HG02870 (cell line): Measurements from ENCODE around the gene SP1.
"Not testable (repeated sequence)": the region's sequence is repeated elsewhere in the genome, so short reads cannot be mapped to it uniquely, and the experiment has no call there.

ENCODE experiments used
- ATAC-seq: cut with Tn5 transposase; IDR thresholded peaks from one replicate; pipeline ENCODE4 v1.9.1; 2021; ENCODE audit warnings: mild to moderate bottlenecking, moderate library complexity; ENCODE audit not compliant: unreplicated experiment

Gene SP1

DNA sequence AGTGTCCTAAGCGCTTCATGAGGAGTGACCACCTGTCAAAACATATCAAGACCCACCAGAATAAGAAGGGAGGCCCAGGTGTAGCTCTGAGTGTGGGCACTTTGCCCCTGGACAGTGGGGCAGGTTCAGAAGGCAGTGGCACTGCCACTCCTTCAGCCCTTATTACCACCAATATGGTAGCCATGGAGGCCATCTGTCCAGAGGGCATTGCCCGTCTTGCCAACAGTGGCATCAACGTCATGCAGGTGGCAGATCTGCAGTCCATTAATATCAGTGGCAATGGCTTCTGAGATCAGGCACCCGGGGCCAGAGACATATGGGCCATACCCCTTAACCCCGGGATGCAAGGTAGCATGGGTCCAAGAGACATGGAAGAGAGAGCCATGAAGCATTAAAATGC lies 31.0 kb downstream of the SP1 start:
- ATAC-seq, result no peak

DNA sequence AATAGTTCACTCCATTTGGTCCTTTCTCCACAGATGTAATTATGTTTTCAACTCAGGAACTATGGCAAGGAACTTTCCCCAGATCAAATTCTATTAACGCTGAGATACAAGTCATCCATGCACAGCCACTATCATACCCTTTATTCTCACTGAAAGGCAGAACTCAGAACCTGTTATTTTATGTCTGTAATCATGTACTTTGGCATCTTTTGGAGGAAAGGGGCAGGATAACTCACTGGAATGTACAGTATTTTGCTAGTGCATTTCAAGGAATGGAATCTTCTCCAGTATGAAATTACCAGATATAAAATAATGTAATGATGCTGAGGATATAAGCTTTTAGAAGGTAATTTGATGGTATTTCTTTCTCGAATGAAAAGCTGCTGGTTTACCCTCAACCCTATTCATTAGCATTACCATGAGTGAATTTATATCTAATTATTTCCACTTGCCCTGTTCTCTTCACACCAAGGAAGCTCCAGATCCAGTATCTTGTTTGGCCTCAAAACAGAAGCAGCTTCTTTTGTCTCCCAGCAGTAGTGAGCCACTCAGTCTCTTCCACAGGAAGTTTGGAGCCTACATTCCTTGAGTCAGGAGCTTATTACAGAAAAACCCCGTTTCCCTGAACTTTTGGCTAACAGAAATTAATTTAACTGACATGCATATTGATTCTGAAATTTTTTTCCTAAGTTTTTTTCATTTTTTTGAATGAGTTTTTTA lies 33.7 kb downstream of the SP1 start:
- ATAC-seq, result no peak

DNA sequence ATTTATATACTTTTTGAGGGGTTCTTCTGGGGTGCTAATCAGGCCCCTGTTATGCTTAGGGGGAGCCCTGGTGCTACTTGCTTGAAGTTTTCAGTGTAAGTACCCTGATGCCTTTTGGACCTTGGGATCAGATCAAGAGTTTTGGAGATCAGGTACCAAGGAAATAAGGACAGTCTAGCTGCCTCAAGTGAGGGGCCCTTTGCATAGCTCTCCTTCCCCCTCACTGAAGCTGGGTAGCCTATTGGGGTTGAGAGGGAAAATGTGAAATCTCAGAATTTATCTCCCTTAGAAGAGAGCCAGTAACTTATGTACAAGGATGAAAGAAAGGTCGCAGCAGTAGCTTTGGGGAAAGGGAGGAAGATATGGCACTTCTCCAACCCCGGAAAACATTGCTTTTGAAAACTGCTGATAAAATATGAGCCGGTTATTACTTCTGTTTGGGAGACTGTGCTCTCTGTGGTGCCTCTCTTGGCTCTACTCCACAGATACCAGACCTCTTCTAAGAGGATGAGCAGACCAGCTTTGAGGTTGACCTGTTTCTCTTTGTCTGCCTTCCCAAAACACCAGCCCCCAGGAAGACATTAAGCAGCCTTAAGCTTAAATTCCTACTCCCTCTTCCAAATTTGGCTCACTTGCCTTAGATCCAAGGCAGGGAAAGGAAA lies 34.9 kb downstream of the SP1 start:
- no peak for ATAC-seq

DNA sequence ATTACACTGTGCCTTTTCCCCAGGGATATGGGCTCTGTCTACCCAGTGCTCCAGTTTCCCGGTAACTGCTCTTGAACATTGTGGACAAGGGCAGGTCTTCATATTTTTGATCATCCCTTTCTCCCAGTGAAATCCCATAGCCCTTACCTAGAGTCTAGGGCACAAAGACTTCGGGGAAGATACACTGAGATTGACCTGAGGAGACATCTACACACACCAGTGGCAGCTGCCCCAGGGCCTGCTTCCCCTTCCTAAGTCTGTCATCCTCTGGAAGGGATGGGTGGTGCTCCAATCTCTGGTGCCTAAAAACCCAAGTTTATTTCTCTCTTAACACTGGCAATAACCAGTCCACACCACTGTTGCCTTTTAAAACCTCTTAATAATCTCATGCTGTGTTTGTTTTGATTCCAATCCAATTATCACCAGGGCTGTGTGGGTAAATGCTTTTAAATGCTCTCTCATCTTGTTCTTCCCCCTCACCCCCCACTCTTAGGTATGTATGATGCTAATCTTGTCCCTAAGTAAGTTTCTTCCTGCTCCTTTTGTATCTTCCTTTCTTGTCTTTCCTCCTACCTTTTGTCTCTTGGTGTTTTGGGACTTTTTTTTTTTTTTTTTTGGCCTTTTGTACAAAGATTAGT lies 35.9 kb downstream of the SP1 start:
- not testable (repeated sequence) for ATAC-seq

DNA sequence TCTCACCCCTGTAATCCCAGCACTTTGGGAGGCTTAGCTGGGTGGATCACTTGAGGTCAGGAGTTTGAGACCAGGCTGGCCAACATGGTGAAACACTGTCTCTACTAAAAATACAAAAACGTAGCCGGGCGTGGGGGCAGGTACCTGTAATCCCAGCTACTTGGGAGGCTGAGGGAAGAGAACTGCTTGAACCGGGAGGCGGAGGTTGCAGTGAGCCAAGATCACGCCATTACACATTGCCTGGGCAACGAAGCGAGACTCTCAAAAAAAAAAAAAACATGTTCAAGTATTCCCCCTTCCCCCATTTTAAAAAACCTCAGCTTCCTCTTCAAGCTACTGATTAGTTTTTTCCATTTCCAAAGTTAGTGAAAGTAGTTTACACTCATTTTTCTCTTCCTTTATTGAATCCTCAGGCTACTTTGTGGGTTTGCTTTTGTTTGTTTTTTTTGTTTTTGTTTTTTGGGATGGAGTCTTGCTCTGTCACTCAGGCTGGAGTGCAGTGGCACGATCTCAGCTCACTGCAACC lies 37.4 kb downstream of the SP1 start:
- not testable (repeated sequence) for ATAC-seq

DNA sequence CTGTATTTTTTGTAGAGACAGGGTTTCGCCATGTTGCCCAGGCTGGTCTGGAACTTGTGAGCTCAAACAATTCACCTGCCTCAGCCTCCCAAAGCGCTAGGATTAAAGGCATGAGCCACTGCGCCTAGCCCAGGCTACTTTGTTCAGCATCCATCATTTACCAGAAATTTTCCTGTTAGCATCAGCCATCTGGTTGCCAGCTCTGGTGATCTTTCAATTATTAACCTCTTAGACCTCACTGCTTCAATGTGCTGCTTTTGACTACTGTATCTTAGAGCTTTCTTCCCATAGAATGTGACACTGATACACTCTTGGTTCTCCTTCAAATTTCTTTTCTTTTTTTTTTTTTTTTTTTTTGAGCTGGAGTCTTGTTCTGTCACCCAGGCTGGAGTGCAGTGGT lies 38.2 kb downstream of the SP1 start:
- ATAC-seq, result no peak

DNA sequence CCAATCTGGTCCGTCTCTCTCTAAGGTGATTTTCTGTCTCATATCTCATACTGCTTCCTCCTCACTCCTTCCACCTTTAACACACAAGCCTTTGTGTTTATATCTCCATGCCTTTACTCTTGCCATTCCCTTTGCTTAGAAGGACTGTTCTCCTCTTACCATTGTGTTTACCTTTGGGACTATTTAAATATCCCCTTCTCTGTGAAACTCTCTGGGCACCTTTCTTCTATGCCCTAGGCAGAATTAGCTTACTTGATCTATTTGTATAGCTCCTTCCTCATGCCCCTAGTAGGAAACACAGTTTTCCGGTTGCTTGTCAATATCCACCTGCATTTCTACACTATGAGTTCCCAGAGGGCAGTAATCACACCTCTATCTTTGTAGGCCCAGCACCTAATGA lies 39.8 kb downstream of the SP1 start:
- no peak for ATAC-seq

DNA sequence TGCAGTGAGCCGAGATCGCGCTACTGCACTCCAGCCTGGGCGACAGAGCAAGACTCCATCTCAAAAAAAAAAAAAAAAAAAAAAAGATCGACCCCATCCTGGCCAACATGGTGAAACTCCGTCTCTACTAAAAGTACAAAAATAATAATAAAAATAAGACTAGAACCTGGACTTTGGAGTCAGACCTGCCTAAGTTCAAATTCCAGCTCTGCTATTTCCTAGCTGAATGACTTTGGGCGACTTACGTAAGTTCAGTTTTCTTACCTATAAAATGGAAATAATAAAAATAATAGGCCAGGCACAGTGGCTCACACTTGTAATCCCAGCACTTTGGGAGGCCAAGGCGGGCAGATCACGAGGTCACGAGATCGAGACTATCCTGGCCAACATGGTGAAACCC lies 42.3 kb downstream of the SP1 start:
- not testable (repeated sequence) for ATAC-seq

DNA sequence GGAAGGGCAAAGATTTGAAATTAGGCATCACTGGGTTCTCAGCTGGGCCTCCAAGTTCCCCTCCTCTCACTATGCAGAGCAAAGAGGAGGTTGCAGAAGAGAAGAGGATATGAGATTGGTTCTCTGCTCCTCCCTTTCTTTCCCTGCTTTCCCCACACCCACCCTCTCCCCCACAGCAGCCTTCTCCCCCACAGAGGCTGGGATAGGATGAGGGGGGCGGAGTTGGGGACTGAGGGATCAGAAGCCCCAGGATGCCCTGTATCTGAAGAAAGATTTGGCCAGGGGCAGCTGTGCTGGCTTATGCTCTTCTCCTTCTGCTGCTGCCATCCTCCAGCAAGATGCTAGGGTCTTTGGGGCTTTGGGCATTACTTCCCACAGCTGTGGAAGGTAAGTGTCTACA lies 43.6 kb downstream of the SP1 start, which contains the start of gene AMHR2:
TSS of gene AMHR2 (plus strand) at position 259 of the 400 bp plus-strand sequence. CDS start at position 339, 80 bp downstream.
- ATAC-seq, result no peak

DNA sequence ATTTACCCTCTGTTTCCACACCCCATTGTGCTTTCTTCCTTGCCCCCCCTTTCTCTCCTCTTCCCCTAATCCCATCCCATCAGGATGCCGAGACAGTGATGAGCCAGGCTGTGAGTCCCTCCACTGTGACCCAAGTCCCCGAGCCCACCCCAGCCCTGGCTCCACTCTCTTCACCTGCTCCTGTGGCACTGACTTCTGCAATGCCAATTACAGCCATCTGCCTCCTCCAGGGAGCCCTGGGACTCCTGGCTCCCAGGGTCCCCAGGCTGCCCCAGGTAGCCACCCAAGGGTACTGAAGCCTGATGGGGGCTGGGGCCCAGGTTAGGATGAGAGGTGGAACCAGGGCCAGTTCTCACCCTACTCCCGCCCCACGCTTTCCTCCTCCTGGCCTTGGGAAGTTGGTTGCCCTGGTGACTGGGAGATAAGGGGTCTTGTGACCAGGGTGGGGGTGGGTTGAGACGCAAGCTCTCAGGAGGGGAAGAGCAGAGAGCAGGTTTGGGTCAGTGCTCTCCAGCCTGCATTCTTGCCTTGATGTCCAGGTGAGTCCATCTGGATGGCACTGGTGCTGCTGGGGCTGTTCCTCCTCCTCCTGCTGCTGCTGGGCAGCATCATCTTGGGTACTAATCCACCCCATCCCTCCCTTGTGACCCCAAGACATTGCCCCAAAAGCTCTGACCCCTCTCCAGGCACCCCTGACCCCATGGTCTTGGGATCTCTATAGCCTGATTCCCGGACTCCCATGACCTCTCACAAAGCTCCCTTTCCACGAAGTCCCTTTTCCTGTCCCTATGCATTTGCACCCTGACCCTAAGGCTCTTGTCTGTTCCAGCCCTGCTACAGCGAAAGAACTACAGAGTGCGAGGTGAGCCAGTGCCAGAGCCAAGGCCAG lies 44.9 kb downstream of the SP1 start:
- no peak for ATAC-seq

DNA sequence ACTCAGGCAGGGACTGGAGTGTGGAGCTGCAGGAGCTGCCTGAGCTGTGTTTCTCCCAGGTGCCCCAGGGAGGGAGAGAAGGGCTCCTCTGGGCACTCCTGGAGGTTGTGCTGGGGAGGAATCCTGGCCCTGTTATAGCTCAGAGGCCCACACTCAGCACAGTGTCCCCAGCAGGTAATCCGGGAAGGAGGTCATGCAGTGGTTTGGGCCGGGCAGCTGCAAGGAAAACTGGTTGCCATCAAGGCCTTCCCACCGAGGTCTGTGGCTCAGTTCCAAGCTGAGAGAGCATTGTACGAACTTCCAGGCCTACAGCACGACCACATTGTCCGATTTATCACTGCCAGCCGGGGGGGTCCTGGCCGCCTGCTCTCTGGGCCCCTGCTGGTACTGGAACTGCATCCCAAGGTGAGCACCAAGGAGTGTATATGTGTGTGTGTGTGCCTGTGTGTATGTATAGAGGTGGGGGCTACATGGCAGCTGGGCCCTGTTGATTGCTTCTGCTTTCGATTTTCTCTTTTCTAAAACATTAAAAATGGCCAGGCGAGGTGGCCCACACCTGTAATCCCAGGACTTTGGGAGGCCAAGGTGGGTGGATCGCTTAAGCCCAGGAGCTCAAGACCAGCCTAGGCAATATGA lies 45.7 kb downstream of the SP1 start:
- no peak for ATAC-seq

DNA sequence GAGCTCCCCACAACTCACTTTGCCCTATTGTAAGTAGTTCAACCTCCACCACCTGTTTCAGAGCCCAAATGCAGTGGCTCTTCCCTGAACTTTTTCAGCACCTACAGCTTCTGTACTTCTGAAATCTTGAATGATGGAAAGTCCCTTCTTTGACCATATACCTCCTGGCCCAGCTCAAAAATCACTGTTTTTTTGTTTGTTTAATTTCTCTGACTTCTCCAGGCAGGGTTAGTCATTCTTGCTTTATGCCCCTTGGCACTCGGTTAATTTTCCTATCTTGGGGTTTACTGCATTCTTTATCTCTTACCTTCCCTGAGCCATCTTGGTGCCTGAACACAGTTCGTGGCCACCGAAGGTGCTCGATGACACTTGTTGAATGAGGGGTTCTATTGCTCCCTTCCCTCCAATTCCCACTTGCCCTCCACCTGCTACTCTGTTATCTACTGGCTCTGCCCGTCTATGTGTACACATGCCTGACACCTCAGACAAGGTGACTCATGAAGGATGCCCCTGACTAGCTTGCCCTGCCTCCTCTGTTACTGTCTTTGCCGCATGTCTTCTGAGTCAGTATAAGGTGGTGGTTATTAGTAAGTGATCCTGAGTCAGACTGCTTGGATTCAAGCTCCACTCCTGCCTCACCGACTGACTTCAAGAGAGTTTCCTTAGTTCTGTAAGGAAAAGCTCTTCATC lies 48.1 kb downstream of the SP1 start:
- ATAC-seq, result no peak

DNA sequence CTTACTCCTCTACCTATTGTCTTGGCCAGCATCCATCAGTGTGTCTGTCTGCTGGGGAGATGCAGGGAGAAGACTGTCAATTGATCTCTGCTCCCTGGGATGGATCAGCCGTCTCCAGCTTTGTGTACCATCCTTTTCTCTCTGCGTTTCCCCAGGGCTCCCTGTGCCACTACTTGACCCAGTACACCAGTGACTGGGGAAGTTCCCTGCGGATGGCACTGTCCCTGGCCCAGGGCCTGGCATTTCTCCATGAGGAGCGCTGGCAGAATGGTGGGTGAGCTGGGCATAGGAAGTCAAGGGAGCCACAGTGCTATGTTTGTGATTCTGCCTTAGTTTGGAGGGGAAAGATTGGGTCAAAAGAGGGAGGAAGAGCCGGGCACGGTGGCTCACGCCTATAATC lies 48.8 kb downstream of the SP1 start:
- no peak for ATAC-seq

DNA sequence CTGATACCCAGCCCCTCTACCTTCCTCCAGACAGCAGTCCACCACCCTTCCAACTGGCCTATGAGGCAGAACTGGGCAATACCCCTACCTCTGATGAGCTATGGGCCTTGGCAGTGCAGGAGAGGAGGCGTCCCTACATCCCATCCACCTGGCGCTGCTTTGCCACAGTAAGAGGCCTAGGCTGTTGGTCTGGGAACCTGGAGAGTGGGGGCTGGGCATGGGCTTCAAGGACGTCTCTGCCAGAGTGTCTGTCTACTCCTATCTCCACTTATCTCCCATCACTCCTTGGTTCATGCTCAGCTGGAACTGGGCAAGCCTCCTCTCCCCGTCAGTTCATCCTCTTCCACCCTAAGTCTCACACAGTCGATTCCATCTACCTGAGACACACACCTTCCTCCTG lies 50.1 kb downstream of the SP1 start:
- no peak for ATAC-seq

DNA sequence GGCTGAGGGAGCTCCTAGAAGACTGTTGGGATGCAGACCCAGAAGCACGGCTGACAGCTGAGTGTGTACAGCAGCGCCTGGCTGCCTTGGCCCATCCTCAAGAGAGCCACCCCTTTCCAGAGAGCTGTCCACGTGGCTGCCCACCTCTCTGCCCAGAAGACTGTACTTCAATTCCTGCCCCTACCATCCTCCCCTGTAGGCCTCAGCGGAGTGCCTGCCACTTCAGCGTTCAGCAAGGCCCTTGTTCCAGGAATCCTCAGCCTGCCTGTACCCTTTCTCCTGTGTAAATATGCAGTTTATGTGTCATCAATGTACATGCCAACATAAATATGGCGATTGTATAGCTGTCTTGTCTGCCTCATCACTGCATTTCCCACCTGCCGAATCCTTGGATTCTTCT lies 51.2 kb downstream of the SP1 start:
- ATAC-seq, result no peak

DNA sequence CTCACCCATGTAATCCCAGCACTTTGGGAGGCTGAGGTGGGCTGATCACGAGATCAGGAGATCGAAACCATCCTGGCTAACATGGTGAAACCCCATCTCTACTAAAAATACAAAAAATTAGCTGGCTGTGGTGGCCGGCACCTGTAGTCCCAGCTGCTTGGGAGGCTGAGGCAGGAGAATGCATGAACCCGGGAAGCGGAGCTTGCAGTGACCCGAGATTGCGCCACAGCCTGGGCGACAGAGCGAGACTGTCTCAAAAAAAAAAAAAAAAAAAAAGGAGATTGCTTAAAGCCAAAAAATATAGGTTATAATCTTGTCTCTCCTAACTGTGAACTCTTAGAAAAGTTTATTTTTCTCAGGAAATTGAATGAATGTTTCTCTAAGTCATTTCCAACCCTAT lies 55.4 kb downstream of the SP1 start:
- ATAC-seq, result not testable (repeated sequence)

DNA sequence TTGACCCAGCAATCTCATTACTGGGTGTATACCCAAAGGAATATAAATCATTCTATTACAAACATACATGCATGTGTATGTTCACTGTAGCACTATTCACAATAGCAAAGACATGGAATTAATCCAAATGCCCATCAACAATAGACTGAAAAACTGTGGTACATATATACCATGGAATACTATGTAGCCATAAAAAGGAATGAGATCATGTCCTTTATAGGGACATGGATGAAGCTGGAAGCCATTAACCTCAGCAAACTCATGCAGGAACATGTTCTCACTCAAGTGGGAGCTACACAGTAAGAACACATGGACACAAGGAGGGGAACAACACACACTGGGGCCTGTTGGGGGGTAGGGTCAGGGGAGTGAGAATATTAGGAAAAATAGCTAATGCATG lies 59.6 kb downstream of the SP1 start:
- not testable (repeated sequence) for ATAC-seq

DNA sequence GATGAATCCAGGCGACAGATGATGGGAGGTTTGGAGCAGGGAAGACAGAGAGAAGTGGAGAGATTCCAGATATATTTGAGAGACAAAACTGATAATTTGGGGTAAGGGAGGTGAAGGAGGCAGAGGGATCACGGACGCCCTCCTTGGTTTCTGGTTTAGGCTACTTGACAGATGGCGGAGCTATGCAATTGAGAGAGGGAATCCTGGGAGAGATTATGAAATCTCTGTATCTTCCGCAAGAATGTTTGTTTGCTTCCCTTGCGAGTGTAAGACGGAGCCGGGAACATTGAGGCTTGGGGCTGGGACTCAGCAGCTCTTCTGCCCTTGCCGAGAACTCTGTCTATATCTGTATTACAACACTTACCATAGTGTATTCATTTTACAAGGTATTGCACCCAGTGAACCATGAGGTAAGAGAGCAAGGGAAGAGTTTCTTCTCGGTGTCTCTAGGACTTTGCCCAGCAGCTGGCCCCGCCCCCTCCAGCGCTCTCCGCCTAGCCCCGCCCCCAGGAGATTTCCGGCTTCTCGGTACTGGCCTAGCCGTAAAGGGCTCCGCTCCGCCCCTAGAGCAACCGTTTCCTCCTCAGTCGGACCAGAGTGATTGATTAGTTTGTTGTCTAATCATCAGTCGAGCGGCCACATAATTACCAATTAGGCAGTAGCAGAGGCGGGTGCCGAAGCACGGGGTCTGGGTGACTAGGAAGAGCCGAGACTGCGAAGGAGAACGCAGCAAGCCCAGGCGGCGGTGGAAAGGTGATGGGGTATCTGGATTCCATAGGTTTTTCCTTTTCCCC lies 61.3 kb downstream of the SP1 start, which contains the start of gene PRR13:
TSS of gene PRR13 (plus strand) at position 695 of the 794 bp plus-strand sequence. CDS start 981 bp downstream, outside the sequence.
- peak; percentile 96 for ATAC-seq

DNA sequence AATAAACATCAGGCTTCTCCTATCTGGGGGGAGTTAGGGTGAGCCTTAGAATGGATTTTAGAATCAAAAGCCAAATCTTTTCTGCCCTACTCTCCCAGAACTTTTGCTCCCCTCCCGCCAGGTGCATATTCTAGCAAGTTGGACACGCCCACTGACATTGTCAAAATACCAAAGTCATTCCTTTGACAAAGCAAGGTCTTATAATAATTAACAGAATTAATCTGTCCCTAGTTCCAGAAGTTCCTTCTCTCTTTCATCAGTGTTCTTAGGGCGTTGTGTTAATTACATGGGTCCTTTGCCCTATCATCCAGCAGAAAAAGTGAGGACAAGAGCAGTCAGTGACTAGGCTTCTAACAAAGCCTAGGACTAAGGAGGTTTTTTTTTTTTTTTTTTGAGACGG lies 64.0 kb downstream of the SP1 start:
- no peak for ATAC-seq
